H1 (cell line): ENCODE measurements around the gene TMEM38A. TPM values are rescaled to one million over a fixed set of nuclear protein-coding genes. Genes with fewer than 3 reads are reported as not detected.

Experiments used
- CTCF ChIA-PET: fragments of 300-600 bp; sonication (Branson Sonifier 250); formaldehyde crosslinking; loops from one replicate; lab custom pipeline; 2021; ENCODE audit not compliant: partially characterized antibody; lab: Charles Lee
- POLR2A ChIA-PET: fragments of 300-600 bp; sonication (Branson Sonifier 250); formaldehyde crosslinking; loops from one replicate; lab custom pipeline; 2021; ENCODE audit warnings: inconsistent platforms; ENCODE audit not compliant: partially characterized antibody; lab: Charles Lee
- DNase-seq, 2 experiments: peaks; one replicate each; pipeline versions ENCODE4 v3.0.0 to v3.0.0-alpha.2; 2010 to 2022; ENCODE audit warnings: low spot score in 2 of 2, low read depth in 1 of 2, mixed read lengths in 1 of 2
- FAIRE-seq: peaks from 2 replicates; lab custom pipeline; 2011; peaks lifted over from hg19 to GRCh38; lab: Jason Lieb, UNC
- H2AFZ ChIP-seq: 2 replicates; pipeline ENCODE4 v1.8.1; 2012; ENCODE audit warnings: low read length, inconsistent platforms
- H2AK5ac ChIP-seq: 2 replicates; pipeline ENCODE4 v1.6.1; 2013; ENCODE audit warnings: low read depth, low read length
- H2BK120ac ChIP-seq: replicated peaks from 2 replicates; pipeline ENCODE3; 2013; ENCODE audit warnings: low read depth, low read length, inconsistent platforms
- H2BK12ac ChIP-seq: 2 replicates; pipeline ENCODE4 v1.6.1; 2013; ENCODE audit warnings: low read depth, low read length
- H2BK15ac ChIP-seq: 2 replicates; pipeline ENCODE4 v1.6.1; 2013; ENCODE audit warnings: low read length
- H2BK20ac ChIP-seq: 2 replicates; pipeline ENCODE4 v1.6.1; 2013; ENCODE audit warnings: low read length
- H2BK5ac ChIP-seq: 2 replicates; pipeline ENCODE4 v1.6.1; 2013; ENCODE audit warnings: low read depth, low read length
- H3K14ac ChIP-seq: 2 replicates; pipeline ENCODE4 v1.6.1; 2013; ENCODE audit warnings: inconsistent platforms; ENCODE audit not compliant: insufficient read length
- H3K18ac ChIP-seq: 2 replicates; pipeline ENCODE4 v1.6.1; 2013; ENCODE audit warnings: low read length; ENCODE audit errors: extremely low read depth
- H3K23ac ChIP-seq: 2 replicates; pipeline ENCODE4 v1.6.1; 2013; ENCODE audit warnings: inconsistent platforms; ENCODE audit not compliant: insufficient read length
- H3K23me2 ChIP-seq: 2 replicates; pipeline ENCODE4 v1.6.1; 2013; ENCODE audit warnings: low read depth, low read length
- H3K27ac ChIP-seq: 2 replicates; pipeline ENCODE4 v1.6.1; 2011; ENCODE audit warnings: low read depth, low read length, inconsistent platforms
- H3K27me3 ChIP-seq, 4 experiments: replicated peaks in 1 of 4; 1 replicate in 1 of 4; 2 replicates in 3 of 4; pipeline versions ENCODE4 v1.6.1 to v1.8.1; 2011 to 2013; ENCODE audit warnings: low read length in 3 of 4, mild to moderate bottlenecking in 3 of 4, inconsistent platforms in 2 of 4, mixed read lengths in 2 of 4, moderate library complexity in 1 of 4; ENCODE audit not compliant: control insufficient read depth in 3 of 4, insufficient read depth in 3 of 4; ENCODE audit errors: extremely low read depth in 1 of 4
- H3K36me3 ChIP-seq, 4 experiments: 2 replicates each; pipeline versions ENCODE4 v1.6.1 to v1.8.1; 2011 to 2013; ENCODE audit warnings: mild to moderate bottlenecking in 4 of 4, low read length in 3 of 4, moderate library complexity in 2 of 4, control low read depth in 1 of 4, inconsistent platforms in 1 of 4; ENCODE audit not compliant: insufficient read depth in 4 of 4, control insufficient read depth in 2 of 4
- H3K4ac ChIP-seq: replicated peaks from 2 replicates; pipeline ENCODE3; 2013; ENCODE audit warnings: low read length, low read depth, mixed read lengths, inconsistent platforms; ENCODE audit not compliant: insufficient read length
- H3K4me1 ChIP-seq, 4 experiments: replicated peaks in 1 of 4; 1 replicate in 1 of 4; 2 replicates in 3 of 4; pipeline versions ENCODE4 v1.6.1 to v1.8.1; 2011 to 2013; ENCODE audit warnings: low read length in 3 of 4, inconsistent platforms in 2 of 4, mixed read lengths in 1 of 4; ENCODE audit not compliant: insufficient read depth in 4 of 4, control insufficient read depth in 3 of 4
- H3K4me2 ChIP-seq, 2 experiments: 2 replicates each; pipeline versions ENCODE4 v1.6.1 to v1.8.1; 2011 to 2013; ENCODE audit warnings: low read depth in 2 of 2, low read length in 2 of 2, control low read depth in 1 of 2, inconsistent platforms in 1 of 2, mild to moderate bottlenecking in 1 of 2; ENCODE audit not compliant: insufficient read depth in 1 of 2
- H3K4me3 ChIP-seq, 4 experiments: fragments of 200-600, 300-600 bp in 1 of 4; sonication (generic), shearing (Covaris generic), sonication (Bioruptor Twin) in 1 of 4; 2 replicates each; pipeline versions ENCODE4 v1.5.1 to v1.8.1; 2011 to 2016; ENCODE audit warnings: low read length in 4 of 4, low read depth in 3 of 4, control low read depth in 2 of 4, inconsistent platforms in 2 of 4, mild to moderate bottlenecking in 2 of 4, mixed read lengths in 1 of 4, moderate library complexity in 1 of 4; ENCODE audit not compliant: insufficient read depth in 2 of 4; ENCODE audit errors: extremely low read depth in 1 of 4
- H3K56ac ChIP-seq: replicated peaks from 2 replicates; pipeline ENCODE3; 2013; ENCODE audit warnings: low read depth, mild to moderate bottlenecking, mixed read lengths, low read length, inconsistent platforms; ENCODE audit not compliant: insufficient read length
- H3K79me1 ChIP-seq: 2 replicates; pipeline ENCODE4 v1.6.1; 2013; ENCODE audit warnings: low read depth, low read length, control low read depth
- H3K79me2 ChIP-seq, 2 experiments: 2 replicates each; pipeline versions ENCODE4 v1.6.1 to v1.8.1; 2012 to 2013; ENCODE audit warnings: low read length in 2 of 2, mild to moderate bottlenecking in 2 of 2, inconsistent platforms in 1 of 2; ENCODE audit not compliant: insufficient read depth in 2 of 2, control insufficient read depth in 1 of 2
- H3K9ac ChIP-seq, 4 experiments: replicated peaks in 1 of 4; 1 replicate in 1 of 4; 2 replicates in 3 of 4; pipeline versions ENCODE4 v1.6.1 to v1.8.1; 2011 to 2013; ENCODE audit warnings: low read depth in 3 of 4, low read length in 3 of 4, control low read depth in 2 of 4, mild to moderate bottlenecking in 2 of 4, moderate library complexity in 2 of 4, inconsistent platforms in 1 of 4; ENCODE audit errors: extremely low read depth in 1 of 4
- H3K9me3 ChIP-seq, 2 experiments: 2 replicates each; pipeline versions ENCODE4 v1.6.1 to v1.8.1; 2012 to 2013; ENCODE audit warnings: mild to moderate bottlenecking in 2 of 2, moderate library complexity in 2 of 2, control low read depth in 1 of 2, inconsistent platforms in 1 of 2, low read depth in 1 of 2, low read length in 1 of 2, mixed read lengths in 1 of 2; ENCODE audit not compliant: insufficient read depth in 2 of 2
- H4K20me1 ChIP-seq, 2 experiments: replicated peaks in 1 of 2; 2 replicates each; pipeline versions ENCODE3 to v1.8.1; 2011 to 2013; ENCODE audit warnings: inconsistent platforms in 2 of 2, low read length in 2 of 2, mild to moderate bottlenecking in 1 of 2; ENCODE audit not compliant: insufficient read depth in 2 of 2, control insufficient read depth in 1 of 2
- H4K5ac ChIP-seq: 2 replicates; pipeline ENCODE4 v1.6.1; 2013; ENCODE audit warnings: low read length, low read depth, mixed read lengths, inconsistent platforms; ENCODE audit not compliant: insufficient read length
- H4K8ac ChIP-seq: 2 replicates; pipeline ENCODE4 v1.8.0; 2013; ENCODE audit warnings: mild to moderate bottlenecking, moderate library complexity, low read length, inconsistent platforms; ENCODE audit not compliant: insufficient read depth; ENCODE audit errors: extremely low read depth
- H4K91ac ChIP-seq: replicated peaks from 2 replicates; pipeline ENCODE3; 2013; ENCODE audit warnings: low read length, mixed read lengths, inconsistent platforms; ENCODE audit not compliant: insufficient read length
- ASH2L ChIP-seq: fragments of 200-600, 300-600 bp; sonication (generic); IDR thresholded peaks from one replicate; pipeline ENCODE4 v1.7.1; 2017; ENCODE audit warnings: low read length
- CHD1 ChIP-seq: IDR thresholded peaks from 2 replicates; pipeline ENCODE4 v1.6.1; 2012; ENCODE audit warnings: low read depth, low read length, improper control_type of control experiment
- HDAC2 ChIP-seq, 2 experiments: fragments of 300-600 bp in 1 of 2; sonication (generic) in 1 of 2; IDR thresholded peaks; 2 replicates each; pipeline ENCODE4 v1.6.1; 2011 to 2012; ENCODE audit warnings: low read depth in 2 of 2, low read length in 2 of 2, mild to moderate bottlenecking in 2 of 2, moderate library complexity in 2 of 2, borderline replicate concordance in 1 of 2, inconsistent platforms in 1 of 2
- RBBP5 ChIP-seq: IDR thresholded peaks from 2 replicates; pipeline ENCODE4 v1.7.1; 2012; ENCODE audit warnings: low read depth, mild to moderate bottlenecking, inconsistent platforms, low read length, moderate library complexity, borderline replicate concordance
- RNF2 ChIP-seq: fragments of 200-900, 300-1000 bp; sonication (generic); IDR thresholded peaks from 2 replicates; pipeline ENCODE4 v1.7.1; 2016; ENCODE audit warnings: borderline replicate concordance, low read depth, mild to moderate bottlenecking, antibody characterized with exemption, low read length; ENCODE audit not compliant: poor library complexity, severe bottlenecking; ENCODE audit errors: missing control alignments
- RXRA ChIP-seq: IDR thresholded peaks from 2 replicates; pipeline ENCODE4 v1.6.1; 2011; ENCODE audit warnings: low read depth, mild to moderate bottlenecking, low read length, moderate library complexity; ENCODE audit not compliant: insufficient read depth
- SAP30 ChIP-seq: fragments of 300-600 bp; sonication (generic); IDR thresholded peaks from 2 replicates; pipeline ENCODE4 v1.7.1; 2012; ENCODE audit warnings: low read length, moderate library complexity, mild to moderate bottlenecking, inconsistent platforms; ENCODE audit not compliant: insufficient read depth, insufficient replicate concordance
- SP2 ChIP-seq: IDR thresholded peaks from 2 replicates; pipeline ENCODE4 v1.6.1; 2012; ENCODE audit warnings: mild to moderate bottlenecking, low read length, inconsistent platforms
- SRF ChIP-seq: IDR thresholded peaks from 2 replicates; pipeline ENCODE4 v1.6.1; 2011; ENCODE audit warnings: mild to moderate bottlenecking, low read depth, low read length, moderate library complexity
- TCF12 ChIP-seq: IDR thresholded peaks from 2 replicates; pipeline ENCODE4 v1.6.1; 2011; ENCODE audit warnings: low read depth, mild to moderate bottlenecking, low read length
- WGBS, 2 experiments: shearing (Covaris generic) in 1 of 2; methylation state at CpG; one replicate each; pipeline versions ENCODE4 v1.1.6 to v1.1.7; 2013 to 2015; ENCODE audit warnings: low lambda C conversion rate in 2 of 2, mixed read lengths in 2 of 2, inconsistent platforms in 1 of 2, low coverage in 1 of 2, missing lambda C conversion rate in 1 of 2; ENCODE audit not compliant: insufficient replicate concordance in 2 of 2, insufficient coverage in 1 of 2, insufficient read length in 1 of 2; ENCODE audit errors: extremely low coverage in 1 of 2, missing lambda C conversion rate in 1 of 2; 5-methylcytosine and 5-hydroxymethylcytosine counted together
- polyA plus RNA-seq, 7 experiments: library from polyadenylated mRNA; depleted of rRNA in 3 of 7; stranded (reverse) in 5 of 7; unstranded in 2 of 7; fragments of >200 nt in 5 of 7; fragments of 200-250 nt in 2 of 7; gene quantifications; 1 replicate in 5 of 7; 2 replicates in 1 of 7; 4 replicates in 1 of 7; pipeline versions ENCODE4 v1.2.1 to v1.2.3, GENCODE V29; 2011 to 2013; ENCODE audit warnings: missing spikeins in 2 of 7, mixed read lengths in 2 of 7
- total RNA-seq: library from RNA; stranded (reverse); fragmentation: NEBNext Ultra II Directional; extraction: Animal tissue kit (Norgen Biotek cat#: 25700); gene quantifications from 2 replicates; pipeline ENCODE4 v1.2.1, GENCODE V29; 2021
- TF ChIP-seq, protein P1 (sequence below): IDR thresholded peaks from 2 replicates; pipeline ENCODE4 v1.6.1; 2011; ENCODE audit warnings: low read length, improper control_type of control experiment

Gene TMEM38A
- total and polyA plus RNA-seq, 2 of the 8 experiments (the other 6 are each of a cell fraction or from before 2014, with no cell fraction given) = 8.9 to 9.2 TPM

DNA sequence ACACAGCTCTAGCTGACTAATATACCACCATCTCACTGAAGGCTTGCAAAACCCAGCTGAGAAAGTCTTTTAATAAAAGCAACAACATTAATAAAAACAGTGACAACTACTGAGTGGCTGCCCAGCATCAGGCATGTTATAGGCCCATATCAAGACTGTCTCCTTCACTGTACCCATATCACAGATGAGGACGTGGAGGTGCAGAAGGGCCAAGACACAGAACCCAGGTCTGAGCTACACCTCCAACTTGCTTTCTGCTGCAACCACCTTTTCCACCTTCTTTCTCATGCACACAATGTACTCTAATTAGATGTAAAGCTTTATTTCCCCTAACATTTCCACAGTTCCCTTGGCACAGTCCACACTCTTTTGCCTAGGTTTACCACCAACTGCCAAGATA is 22.3 kb upstream of the TMEM38A start:
- Histone ChIP-seq H2BK15ac (no peak overlapping the region), H3K4me3 (no peak overlapping the region), H4K8ac (no peak overlapping the region), H3K36me3 (peaks cover 15 to 33% (median 23%) of the 10 kb centered on the region in 4 experiments), H3K27ac (no peak overlapping the region), H3K56ac (no peak overlapping the region), H3K4ac (no peak overlapping the region), H3K9ac (no peak overlapping the region), H3K18ac (no peak overlapping the region), H2BK12ac (no peak overlapping the region), H2BK120ac (no peak overlapping the region), H4K91ac (no peak overlapping the region), H3K4me1 (no peaks in the 10 kb centered on the region), H3K79me1 (peaks cover 3% of the 10 kb centered on the region; the same call in 1 of the 2 replicates), H3K14ac (no peak overlapping the region), H2AK5ac (no peak overlapping the region), H2BK20ac (no peak overlapping the region), H3K9me3 (no peaks in the 10 kb centered on the region), H3K4me2 (no peak overlapping the region), H3K23me2 (no peaks in the 10 kb centered on the region), H4K20me1 (peaks cover 4 to 9% of the 10 kb centered on the region in 2 experiments), H2BK5ac (no peak overlapping the region), H3K27me3 (no peaks in the 10 kb centered on the region), H3K23ac (no peak overlapping the region), H3K79me2 (peaks cover 3 to 44% of the 10 kb centered on the region in 2 experiments; a peak in 3 of 4 replicates), H2AFZ (no peak overlapping the region), H4K5ac (no peak overlapping the region)
- ChIA-PET POLR2A (interaction anchor here (0.6 to 4.7 kb wide), 4 partner anchors 10 to 1797 kb away, joined by 3 to 27 read pairs (median 5); partner anchors contain the start of gene MED26), CTCF (interaction anchor here (0.9 to 1.2 kb wide), 2 partner anchors 9 to 12 kb away, joined by 3 read pairs; no protein-coding TSS in a partner anchor)
- 81% methylated on average over 1 of the region's 1 CpG; no CpG with 5 or more reads in 1 of the 2 experiments for WGBS, 2 experiments
- DNase-seq (no peak), FAIRE-seq (no peak)
- TF ChIP-seq TCF12 (no peak), SP2 (no peak), SAP30 (no peak), HDAC2 (IDR thresholded peaks at IDR 0.05; ENCODE audit: borderline replicate concordance in 1 of 2, low read depth in 2 of 2, low read length in 2 of 2) (no peak), SRF (no peak), CHD1 (no peak), RNF2 (no peak), RBBP5 (no peak), ASH2L (no peak), RXRA (no peak)
- TF ChIP-seq, protein P1, sequence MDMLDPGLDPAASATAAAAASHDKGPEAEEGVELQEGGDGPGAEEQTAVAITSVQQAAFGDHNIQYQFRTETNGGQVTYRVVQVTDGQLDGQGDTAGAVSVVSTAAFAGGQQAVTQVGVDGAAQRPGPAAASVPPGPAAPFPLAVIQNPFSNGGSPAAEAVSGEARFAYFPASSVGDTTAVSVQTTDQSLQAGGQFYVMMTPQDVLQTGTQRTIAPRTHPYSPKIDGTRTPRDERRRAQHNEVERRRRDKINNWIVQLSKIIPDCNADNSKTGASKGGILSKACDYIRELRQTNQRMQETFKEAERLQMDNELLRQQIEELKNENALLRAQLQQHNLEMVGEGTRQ = no peak
